ENCODE results near the gene NEBL. TPM values are rescaled to one million over a fixed set of nuclear protein-coding genes. Genes with fewer than 3 reads are reported as not detected.

The NEBL gene
- total and polyA plus RNA-seq, 2 experiments from 2014 or later: 2.3 to 11.4 TPM

DNA sequence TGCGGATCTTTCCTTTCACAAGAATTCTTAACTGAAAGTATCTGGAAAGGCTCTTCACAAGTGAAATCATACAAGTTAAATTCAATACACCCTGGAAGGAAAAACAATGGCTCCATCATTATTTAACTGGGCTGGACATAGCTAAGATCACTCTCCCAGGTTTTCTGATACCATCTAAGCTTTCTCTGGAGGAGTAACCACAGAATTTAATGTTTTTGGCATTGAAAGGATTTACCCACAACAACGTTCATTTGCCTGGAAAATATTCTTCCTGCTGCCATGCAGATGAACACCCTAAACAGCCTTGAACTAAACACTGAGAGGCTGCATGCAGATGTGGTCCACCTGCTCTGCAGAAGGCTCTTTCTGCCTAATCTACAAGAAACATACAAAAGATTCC, 4.3 kb downstream of the NEBL start (continued):
- TF ChIP-seq, protein P1, sequence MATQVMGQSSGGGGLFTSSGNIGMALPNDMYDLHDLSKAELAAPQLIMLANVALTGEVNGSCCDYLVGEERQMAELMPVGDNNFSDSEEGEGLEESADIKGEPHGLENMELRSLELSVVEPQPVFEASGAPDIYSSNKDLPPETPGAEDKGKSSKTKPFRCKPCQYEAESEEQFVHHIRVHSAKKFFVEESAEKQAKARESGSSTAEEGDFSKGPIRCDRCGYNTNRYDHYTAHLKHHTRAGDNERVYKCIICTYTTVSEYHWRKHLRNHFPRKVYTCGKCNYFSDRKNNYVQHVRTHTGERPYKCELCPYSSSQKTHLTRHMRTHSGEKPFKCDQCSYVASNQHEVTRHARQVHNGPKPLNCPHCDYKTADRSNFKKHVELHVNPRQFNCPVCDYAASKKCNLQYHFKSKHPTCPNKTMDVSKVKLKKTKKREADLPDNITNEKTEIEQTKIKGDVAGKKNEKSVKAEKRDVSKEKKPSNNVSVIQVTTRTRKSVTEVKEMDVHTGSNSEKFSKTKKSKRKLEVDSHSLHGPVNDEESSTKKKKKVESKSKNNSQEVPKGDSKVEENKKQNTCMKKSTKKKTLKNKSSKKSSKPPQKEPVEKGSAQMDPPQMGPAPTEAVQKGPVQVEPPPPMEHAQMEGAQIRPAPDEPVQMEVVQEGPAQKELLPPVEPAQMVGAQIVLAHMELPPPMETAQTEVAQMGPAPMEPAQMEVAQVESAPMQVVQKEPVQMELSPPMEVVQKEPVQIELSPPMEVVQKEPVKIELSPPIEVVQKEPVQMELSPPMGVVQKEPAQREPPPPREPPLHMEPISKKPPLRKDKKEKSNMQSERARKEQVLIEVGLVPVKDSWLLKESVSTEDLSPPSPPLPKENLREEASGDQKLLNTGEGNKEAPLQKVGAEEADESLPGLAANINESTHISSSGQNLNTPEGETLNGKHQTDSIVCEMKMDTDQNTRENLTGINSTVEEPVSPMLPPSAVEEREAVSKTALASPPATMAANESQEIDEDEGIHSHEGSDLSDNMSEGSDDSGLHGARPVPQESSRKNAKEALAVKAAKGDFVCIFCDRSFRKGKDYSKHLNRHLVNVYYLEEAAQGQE (IDR thresholded peaks at IDR 0.05; ENCODE audit: unreplicated experiment): no peak
- TF ChIP-seq ZNF331 (CRISPR knock-in tag; IDR thresholded peaks at IDR 0.05; ENCODE audit: low read depth): no peak
- TF ChIP-seq, protein P2, sequence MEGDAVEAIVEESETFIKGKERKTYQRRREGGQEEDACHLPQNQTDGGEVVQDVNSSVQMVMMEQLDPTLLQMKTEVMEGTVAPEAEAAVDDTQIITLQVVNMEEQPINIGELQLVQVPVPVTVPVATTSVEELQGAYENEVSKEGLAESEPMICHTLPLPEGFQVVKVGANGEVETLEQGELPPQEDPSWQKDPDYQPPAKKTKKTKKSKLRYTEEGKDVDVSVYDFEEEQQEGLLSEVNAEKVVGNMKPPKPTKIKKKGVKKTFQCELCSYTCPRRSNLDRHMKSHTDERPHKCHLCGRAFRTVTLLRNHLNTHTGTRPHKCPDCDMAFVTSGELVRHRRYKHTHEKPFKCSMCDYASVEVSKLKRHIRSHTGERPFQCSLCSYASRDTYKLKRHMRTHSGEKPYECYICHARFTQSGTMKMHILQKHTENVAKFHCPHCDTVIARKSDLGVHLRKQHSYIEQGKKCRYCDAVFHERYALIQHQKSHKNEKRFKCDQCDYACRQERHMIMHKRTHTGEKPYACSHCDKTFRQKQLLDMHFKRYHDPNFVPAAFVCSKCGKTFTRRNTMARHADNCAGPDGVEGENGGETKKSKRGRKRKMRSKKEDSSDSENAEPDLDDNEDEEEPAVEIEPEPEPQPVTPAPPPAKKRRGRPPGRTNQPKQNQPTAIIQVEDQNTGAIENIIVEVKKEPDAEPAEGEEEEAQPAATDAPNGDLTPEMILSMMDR (conservative IDR thresholded peaks at IDR 0.05; ENCODE audit: low read depth in 2 of 2): no peak

DNA sequence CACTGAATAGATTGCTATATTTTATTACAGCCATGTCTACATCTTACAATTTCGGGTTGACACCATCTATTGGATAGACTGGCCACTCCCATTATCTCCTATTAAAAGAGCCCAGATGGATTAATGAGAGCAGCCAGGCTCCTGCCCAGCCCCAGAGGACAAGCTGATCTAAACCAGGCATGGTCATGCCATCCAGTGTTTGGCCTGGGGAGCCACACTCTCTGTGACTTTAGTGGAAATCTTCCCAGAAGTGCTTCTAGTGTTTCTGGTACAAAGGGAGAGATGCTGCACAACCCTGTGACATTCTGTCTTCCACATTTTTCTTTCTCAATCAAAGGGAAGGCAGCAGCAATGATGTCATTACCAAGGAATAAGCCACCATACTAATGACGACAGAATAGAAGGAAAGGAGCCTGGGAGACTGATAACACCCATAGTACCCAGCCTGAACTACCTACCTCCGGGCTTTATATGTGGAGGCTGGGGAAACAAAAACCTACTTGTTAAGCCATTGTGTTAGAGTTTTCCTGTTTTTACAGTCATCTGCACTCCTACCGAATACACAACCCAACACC, 5.0 kb downstream of the NEBL start:
- Histone ChIP-seq H3F3A (replicated peaks; ENCODE audit: low read depth) (no peaks in the 10 kb centered on the region), H3K79me2 (replicated peaks; ENCODE audit: insufficient read depth) (no peaks in the 10 kb centered on the region), H2AFZ (no peak overlapping the region), H3K27ac (ENCODE audit: low read depth) (no peak overlapping the region), H3K27me3 (ENCODE audit: insufficient read depth) (no peaks in the 10 kb centered on the region), H3K9me2 (ENCODE audit: insufficient read depth) (no peaks in the 10 kb centered on the region), H3K36me3 (ENCODE audit: insufficient read depth) (no peaks in the 10 kb centered on the region), H4K20me1 (replicated peaks; ENCODE audit: insufficient read depth) (no peaks in the 10 kb centered on the region), H3K4me2 (no peak overlapping the region), H3K4me1 (ENCODE audit: insufficient read depth) (peaks cover 14% of the 10 kb centered on the region), H3K4me3 (no peak overlapping the region)
- Mint-ChIP-seq H3K27me3 (ENCODE audit: insufficient read depth, low read depth, poor library complexity) (no peaks in the 10 kb centered on the region), H3K36me3 (ENCODE audit: low read depth) (no peaks in the 10 kb centered on the region), H3K27ac (no peak overlapping the region; the same call in 1 of the 2 replicates), H3K4me3 (no peak overlapping the region), H3K9me3 (no peaks in the 10 kb centered on the region), H3K4me1 (peaks cover 22% of the 10 kb centered on the region)
- DNase-seq (ENCODE audit: low spot score): no peak
- ATAC-seq: no peak
- TF ChIP-seq, protein P2 (conservative IDR thresholded peaks at IDR 0.05; ENCODE audit: low read depth in 2 of 2): no peak
- TF ChIP-seq STAT1 (IDR thresholded peaks at IDR 0.05; ENCODE audit: unreplicated experiment) (no peak), ZNF331 (CRISPR knock-in tag; IDR thresholded peaks at IDR 0.05; ENCODE audit: low read depth) (no peak), EZH2phosphoT487 (IDR thresholded peaks at IDR 0.05; ENCODE audit: unreplicated experiment) (no peak), EZH2 (IDR thresholded peaks at IDR 0.05; ENCODE audit: low read depth, unreplicated experiment) (no peak), POLR2AphosphoS5 (IDR thresholded peaks at IDR 0.05; ENCODE audit: low read depth) (no peak)
- TF ChIP-seq, protein P3, sequence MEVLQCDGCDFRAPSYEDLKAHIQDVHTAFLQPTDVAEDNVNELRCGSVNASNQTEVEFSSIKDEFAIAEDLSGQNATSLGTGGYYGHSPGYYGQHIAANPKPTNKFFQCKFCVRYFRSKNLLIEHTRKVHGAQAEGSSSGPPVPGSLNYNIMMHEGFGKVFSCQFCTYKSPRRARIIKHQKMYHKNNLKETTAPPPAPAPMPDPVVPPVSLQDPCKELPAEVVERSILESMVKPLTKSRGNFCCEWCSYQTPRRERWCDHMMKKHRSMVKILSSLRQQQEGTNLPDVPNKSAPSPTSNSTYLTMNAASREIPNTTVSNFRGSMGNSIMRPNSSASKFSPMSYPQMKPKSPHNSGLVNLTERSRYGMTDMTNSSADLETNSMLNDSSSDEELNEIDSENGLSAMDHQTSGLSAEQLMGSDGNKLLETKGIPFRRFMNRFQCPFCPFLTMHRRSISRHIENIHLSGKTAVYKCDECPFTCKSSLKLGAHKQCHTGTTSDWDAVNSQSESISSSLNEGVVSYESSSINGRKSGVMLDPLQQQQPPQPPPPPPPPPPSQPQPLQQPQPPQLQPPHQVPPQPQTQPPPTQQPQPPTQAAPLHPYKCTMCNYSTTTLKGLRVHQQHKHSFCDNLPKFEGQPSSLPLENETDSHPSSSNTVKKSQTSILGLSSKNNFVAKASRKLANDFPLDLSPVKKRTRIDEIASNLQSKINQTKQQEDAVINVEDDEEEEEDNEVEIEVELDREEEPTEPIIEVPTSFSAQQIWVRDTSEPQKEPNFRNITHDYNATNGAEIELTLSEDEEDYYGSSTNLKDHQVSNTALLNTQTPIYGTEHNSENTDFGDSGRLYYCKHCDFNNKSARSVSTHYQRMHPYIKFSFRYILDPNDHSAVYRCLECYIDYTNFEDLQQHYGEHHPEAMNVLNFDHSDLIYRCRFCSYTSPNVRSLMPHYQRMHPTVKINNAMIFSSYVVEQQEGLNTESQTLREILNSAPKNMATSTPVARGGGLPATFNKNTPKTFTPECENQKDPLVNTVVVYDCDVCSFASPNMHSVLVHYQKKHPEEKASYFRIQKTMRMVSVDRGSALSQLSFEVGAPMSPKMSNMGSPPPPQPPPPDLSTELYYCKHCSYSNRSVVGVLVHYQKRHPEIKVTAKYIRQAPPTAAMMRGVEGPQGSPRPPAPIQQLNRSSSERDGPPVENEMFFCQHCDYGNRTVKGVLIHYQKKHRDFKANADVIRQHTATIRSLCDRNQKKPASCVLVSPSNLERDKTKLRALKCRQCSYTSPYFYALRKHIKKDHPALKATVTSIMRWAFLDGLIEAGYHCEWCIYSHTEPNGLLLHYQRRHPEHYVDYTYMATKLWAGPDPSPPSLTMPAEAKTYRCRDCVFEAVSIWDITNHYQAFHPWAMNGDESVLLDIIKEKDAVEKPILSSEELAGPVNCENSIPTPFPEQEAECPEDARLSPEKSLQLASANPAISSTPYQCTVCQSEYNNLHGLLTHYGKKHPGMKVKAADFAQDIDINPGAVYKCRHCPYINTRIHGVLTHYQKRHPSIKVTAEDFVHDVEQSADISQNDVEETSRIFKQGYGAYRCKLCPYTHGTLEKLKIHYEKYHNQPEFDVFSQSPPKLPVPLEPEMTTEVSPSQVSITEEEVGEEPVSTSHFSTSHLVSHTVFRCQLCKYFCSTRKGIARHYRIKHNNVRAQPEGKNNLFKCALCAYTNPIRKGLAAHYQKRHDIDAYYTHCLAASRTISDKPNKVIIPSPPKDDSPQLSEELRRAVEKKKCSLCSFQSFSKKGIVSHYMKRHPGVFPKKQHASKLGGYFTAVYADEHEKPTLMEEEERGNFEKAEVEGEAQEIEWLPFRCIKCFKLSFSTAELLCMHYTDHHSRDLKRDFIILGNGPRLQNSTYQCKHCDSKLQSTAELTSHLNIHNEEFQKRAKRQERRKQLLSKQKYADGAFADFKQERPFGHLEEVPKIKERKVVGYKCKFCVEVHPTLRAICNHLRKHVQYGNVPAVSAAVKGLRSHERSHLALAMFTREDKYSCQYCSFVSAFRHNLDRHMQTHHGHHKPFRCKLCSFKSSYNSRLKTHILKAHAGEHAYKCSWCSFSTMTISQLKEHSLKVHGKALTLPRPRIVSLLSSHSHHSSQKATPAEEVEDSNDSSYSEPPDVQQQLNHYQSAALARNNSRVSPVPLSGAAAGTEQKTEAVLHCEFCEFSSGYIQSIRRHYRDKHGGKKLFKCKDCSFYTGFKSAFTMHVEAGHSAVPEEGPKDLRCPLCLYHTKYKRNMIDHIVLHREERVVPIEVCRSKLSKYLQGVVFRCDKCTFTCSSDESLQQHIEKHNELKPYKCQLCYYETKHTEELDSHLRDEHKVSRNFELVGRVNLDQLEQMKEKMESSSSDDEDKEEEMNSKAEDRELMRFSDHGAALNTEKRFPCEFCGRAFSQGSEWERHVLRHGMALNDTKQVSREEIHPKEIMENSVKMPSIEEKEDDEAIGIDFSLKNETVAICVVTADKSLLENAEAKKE (CRISPR knock-in tag; IDR thresholded peaks at IDR 0.05): no peak

Data from GM23338 (cell line).